ENCODE data around the gene PRXL2C. TPM values are rescaled to one million over a fixed set of nuclear protein-coding genes. Genes with fewer than 3 reads are reported as not detected.

Gene PRXL2C
- total and polyA plus RNA-seq, 2 donors from 2014 or later, result 6.4 to 19.8 TPM

DNA sequence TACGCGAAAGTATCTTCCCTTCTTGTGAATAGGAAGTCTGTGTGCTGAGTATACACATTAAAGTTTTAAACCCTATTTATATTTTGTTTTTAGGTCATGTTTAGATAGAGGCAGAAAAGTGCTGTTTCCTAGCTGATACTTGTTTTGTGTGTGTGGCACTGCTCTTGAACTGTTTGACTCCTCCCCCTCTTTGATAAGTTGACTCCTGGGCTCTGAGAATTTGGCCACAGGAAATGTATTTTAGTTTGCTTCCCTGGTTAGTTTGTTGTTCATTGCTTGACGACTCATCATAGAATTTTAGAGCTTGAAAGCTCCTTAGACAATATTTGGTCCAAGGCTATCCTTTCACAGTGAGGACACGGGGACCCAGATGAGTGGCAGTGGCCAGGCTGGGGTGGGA lies 33.5 kb downstream of the PRXL2C start:
- FAIRE-seq (no peak), DNase-seq (no peak)

DNA sequence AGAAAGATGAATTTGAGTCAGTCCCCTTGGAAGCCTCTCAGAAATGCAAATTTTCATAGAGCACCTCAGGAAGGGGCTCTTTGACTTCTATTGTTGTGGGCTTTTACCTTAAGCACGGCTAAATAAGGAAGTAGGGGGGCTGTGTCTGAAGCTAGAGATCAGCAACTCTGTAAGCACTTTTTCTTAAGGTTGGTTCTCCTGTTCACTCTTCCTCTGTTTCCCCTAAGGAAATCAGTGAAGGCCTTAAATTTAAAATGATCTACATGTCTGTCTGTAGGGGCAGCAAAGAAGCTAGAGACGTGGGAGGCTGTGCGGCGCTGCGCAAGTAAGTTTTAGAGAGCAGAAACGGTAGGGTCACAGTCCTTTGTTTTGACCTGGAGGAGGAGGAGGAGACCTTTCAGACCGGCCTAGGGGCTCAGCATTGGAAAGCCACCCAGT lies 34.3 kb downstream of the PRXL2C start:
- Histone ChIP-seq H3K9ac (ENCODE audit: low read length in 3 of 3) (no peak overlapping the region), H3K36me3 (ENCODE audit: control insufficient read depth in 2 of 3, insufficient read depth in 3 of 3, low read length in 3 of 3) (no peaks in the 10 kb centered on the region), H3K27me3 (ENCODE audit: control insufficient read depth, insufficient read depth, low read length) (no peaks in the 10 kb centered on the region), H3K4me3 (ENCODE audit: low read length in 3 of 3) (no peak overlapping the region), H3K4me1 (ENCODE audit: control insufficient read depth in 2 of 3, insufficient read depth in 2 of 3, low read depth in 1 of 3, low read length in 3 of 3) (peaks cover 0 to 4% (median 0%) of the 10 kb centered on the region in 3 donors), H3K9me3 (ENCODE audit: control insufficient read depth in 2 of 3, insufficient read depth in 1 of 3, low read length in 3 of 3) (no peaks in the 10 kb centered on the region), H3K27ac (ENCODE audit: low read depth in 2 of 2, low read length in 2 of 2) (no peak overlapping the region)
- FAIRE-seq, result no peak
- intact Hi-C loops (cut with DNase I), result no loop called here
- TF ChIP-seq, protein P1, sequence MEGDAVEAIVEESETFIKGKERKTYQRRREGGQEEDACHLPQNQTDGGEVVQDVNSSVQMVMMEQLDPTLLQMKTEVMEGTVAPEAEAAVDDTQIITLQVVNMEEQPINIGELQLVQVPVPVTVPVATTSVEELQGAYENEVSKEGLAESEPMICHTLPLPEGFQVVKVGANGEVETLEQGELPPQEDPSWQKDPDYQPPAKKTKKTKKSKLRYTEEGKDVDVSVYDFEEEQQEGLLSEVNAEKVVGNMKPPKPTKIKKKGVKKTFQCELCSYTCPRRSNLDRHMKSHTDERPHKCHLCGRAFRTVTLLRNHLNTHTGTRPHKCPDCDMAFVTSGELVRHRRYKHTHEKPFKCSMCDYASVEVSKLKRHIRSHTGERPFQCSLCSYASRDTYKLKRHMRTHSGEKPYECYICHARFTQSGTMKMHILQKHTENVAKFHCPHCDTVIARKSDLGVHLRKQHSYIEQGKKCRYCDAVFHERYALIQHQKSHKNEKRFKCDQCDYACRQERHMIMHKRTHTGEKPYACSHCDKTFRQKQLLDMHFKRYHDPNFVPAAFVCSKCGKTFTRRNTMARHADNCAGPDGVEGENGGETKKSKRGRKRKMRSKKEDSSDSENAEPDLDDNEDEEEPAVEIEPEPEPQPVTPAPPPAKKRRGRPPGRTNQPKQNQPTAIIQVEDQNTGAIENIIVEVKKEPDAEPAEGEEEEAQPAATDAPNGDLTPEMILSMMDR (IDR thresholded peaks at IDR 0.05; ENCODE audit: borderline replicate concordance, extremely low read depth, insufficient read depth), result no peak
- peak in 2 of 5 donors; percentile 16 to 33 for DNase-seq

More for the DNA sequence above, 33.5 kb downstream of the PRXL2C start:
- TF ChIP-seq, protein P1 (IDR thresholded peaks at IDR 0.05; ENCODE audit: borderline replicate concordance, extremely low read depth, insufficient read depth), result no peak
- Histone ChIP-seq H3K27ac (ENCODE audit: low read depth in 2 of 2, low read length in 2 of 2) (no peak overlapping the region), H3K27me3 (ENCODE audit: control insufficient read depth, insufficient read depth, low read length) (no peaks in the 10 kb centered on the region), H3K4me1 (ENCODE audit: control insufficient read depth in 2 of 3, insufficient read depth in 2 of 3, low read depth in 1 of 3, low read length in 3 of 3) (peaks cover 0 to 4% (median 0%) of the 10 kb centered on the region in 3 donors), H3K4me3 (ENCODE audit: low read length in 3 of 3) (no peak overlapping the region), H3K36me3 (ENCODE audit: control insufficient read depth in 2 of 3, insufficient read depth in 3 of 3, low read length in 3 of 3) (no peaks in the 10 kb centered on the region), H3K9me3 (ENCODE audit: control insufficient read depth in 2 of 3, insufficient read depth in 1 of 3, low read length in 3 of 3) (no peaks in the 10 kb centered on the region), H3K9ac (ENCODE audit: low read length in 3 of 3) (no peak overlapping the region)
- intact Hi-C loops (cut with DNase I), result no loop called here

DNA sequence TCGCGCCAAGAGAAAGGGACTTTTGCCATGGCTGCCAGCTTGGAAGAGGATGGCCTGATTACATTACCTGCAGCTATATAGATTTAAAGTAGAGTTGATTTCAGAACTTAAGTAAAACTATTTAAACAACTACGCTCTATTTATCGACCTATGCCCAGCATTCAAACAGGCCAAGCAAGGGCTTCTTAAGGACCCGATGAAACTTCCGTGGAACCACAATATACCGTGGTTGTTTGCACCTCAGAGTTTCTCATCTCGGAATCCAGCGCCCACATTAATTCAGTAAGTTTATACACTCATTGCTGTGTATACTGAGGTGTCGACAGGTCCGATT lies 35.0 kb downstream of the PRXL2C start:
- H3K9ac ChIP-seq (ENCODE audit: low read length in 3 of 3), result peak overlapping the region in 1 of 3 donors; percentile 30
- no peak for FAIRE-seq

More for the DNA sequence above, 35.0 kb downstream of the PRXL2C start:
- no peak for DNase-seq
- TF ChIP-seq, protein P1 (IDR thresholded peaks at IDR 0.05; ENCODE audit: borderline replicate concordance, extremely low read depth, insufficient read depth), result no peak
- Histone ChIP-seq H3K4me3 (ENCODE audit: low read length in 3 of 3) (peak overlapping the region; percentile 63 to 71 (median 69)), H3K36me3 (ENCODE audit: control insufficient read depth in 2 of 3, insufficient read depth in 3 of 3, low read length in 3 of 3) (no peaks in the 10 kb centered on the region), H3K9me3 (ENCODE audit: control insufficient read depth in 2 of 3, insufficient read depth in 1 of 3, low read length in 3 of 3) (no peaks in the 10 kb centered on the region), H3K27ac (ENCODE audit: low read depth in 2 of 2, low read length in 2 of 2) (no peak overlapping the region), H3K4me1 (ENCODE audit: control insufficient read depth in 2 of 3, insufficient read depth in 2 of 3, low read depth in 1 of 3, low read length in 3 of 3) (peaks cover 0 to 4% (median 0%) of the 10 kb centered on the region in 3 donors), H3K27me3 (ENCODE audit: control insufficient read depth, insufficient read depth, low read length) (no peaks in the 10 kb centered on the region)
- intact Hi-C loops (cut with DNase I), result no loop called here
